Posterior vena cava (tissue), 2 donors: ENCODE measurements around the gene RPS6KA2. TPM values are rescaled to one million over a fixed set of nuclear protein-coding genes. Genes with fewer than 3 reads are reported as not detected.

Experiments
- DNase-seq: peaks from one replicate; pipeline ENCODE4 v3.0.0-alpha.2; 2020; ENCODE audit warnings: low spot score
- intact Hi-C, 2 donors: fragments of 100-400 bp; cut with DNase I; formaldehyde crosslinking; loops; one replicate each; pipeline versions ENCODE4 v1.14.1 to v1.14.2; 2022 to 2023
- long read RNA-seq, 2 donors: library from polyadenylated mRNA; unstranded; transcript quantifications; one replicate each; pipeline ENCODE4 v2.0.0, GENCODE V29; 2020 to 2021
- total RNA-seq, 2 donors: library from RNA; stranded (reverse); fragmentation: NEBNext Ultra II Directional; extraction: Animal tissue kit (Norgen Biotek cat#: 25700); gene quantifications; one replicate each; pipeline ENCODE4 v1.2.1, GENCODE V29; 2021
- donor health status: DM: yes; HTN: yes; CAD: no.
- donor health status: DM: yes; HTN: yes; CAD: no.

Gene RPS6KA2
- total RNA-seq: 10 to 100 TPM; 34.0 to 43.4 TPM
- long read RNA-seq, donor 1, full-length matches to known transcripts: 6 of 45 reads
- long read RNA-seq, donor 1, partial matches to known transcripts: 7 of 45 reads
- long read RNA-seq, donor 1, other reads (novel, unspliced or antisense): 32 of 45 reads
- long read RNA-seq, donor 2, full-length matches to known transcripts: 2 of 78 reads
- long read RNA-seq, donor 2, partial matches to known transcripts: 66 of 78 reads
- long read RNA-seq, donor 2, other reads (novel, unspliced or antisense): 10 of 78 reads

- intact Hi-C loops: no loop called here
- DNase-seq: peak; percentile 100
Observed at GRCh38 chr6:166627033-166627874, at the start of gene RPS6KA2. RPS6KA2 (minus strand) TSS chr6:166627251; CDS start chr6:166627019, 232 bp downstream.

DNA sequence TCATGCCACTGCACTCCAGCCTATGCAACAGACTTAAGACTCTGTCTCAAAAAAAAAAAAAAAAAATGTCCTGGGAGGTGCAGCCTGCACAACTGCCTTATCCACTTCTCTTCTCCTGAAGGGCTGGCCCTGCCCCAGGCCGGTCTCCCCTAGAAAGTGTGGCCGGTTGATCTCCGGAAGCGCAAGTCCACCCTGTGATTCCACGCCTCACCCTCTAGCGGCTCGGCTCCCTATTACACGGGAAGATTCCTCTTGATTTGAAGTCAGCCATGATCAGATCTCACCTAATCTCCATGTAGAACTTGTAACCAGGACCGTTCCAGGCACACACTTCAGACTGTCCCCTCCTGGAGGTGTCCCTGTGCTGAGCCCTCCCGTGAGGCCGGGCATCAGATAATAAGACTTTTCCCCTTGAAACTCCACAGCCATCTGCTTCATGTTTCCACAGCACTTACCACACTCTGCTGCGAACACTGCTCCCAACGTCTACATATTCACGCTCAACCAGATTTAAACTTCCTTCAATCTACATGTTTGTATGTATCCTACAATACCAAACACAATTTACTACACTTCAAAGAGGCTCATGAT lies 49.3 kb upstream of the RPS6KA2 start:
- intact Hi-C loops: no loop called here
- no peak for DNase-seq

- no peak for DNase-seq
- intact Hi-C loops: no loop called here
Observed at GRCh38 chr6:166675736-166676135, 48.7 kb upstream of the RPS6KA2 start.

GRCh38 chr6:166673309-166673708 lies 46.3 kb upstream of the RPS6KA2 start:
- intact Hi-C loops: no loop called here
- no peak for DNase-seq

GRCh38 chr6:166672624-166673206 lies 45.7 kb upstream of the RPS6KA2 start:
- intact Hi-C loops: no loop called here

GRCh38 chr6:166672146-166672545 lies 45.1 kb upstream of the RPS6KA2 start:
- intact Hi-C loops: no loop called here
- no peak for DNase-seq

More at GRCh38 chr6:166672624-166673206, 45.7 kb upstream of the RPS6KA2 start:
- DNase-seq: no peak

GRCh38 chr6:166671434-166672081 lies 44.5 kb upstream of the RPS6KA2 start:
- intact Hi-C loops: no loop called here
- no peak for DNase-seq

DNA sequence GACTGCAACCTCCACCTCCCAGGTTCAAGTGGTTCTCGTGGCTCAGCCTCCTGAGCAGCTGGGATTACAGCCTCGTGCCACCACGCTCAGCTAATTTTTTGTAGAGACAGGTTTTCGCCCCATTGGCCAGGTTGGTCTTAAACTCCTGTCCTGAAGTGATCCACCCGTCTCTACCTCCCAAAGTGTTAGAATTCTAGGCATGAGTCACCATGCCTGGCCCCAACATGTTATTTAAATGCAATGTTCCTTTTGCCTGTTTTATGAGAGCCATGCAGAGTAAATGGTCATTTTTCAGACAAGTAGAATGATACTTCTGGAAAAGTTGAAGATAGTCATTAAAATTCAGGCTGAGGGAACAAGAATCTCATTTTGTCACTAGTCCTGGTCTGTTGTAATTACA lies 43.8 kb upstream of the RPS6KA2 start:
- intact Hi-C loops: no loop called here
- DNase-seq: no peak

DNA sequence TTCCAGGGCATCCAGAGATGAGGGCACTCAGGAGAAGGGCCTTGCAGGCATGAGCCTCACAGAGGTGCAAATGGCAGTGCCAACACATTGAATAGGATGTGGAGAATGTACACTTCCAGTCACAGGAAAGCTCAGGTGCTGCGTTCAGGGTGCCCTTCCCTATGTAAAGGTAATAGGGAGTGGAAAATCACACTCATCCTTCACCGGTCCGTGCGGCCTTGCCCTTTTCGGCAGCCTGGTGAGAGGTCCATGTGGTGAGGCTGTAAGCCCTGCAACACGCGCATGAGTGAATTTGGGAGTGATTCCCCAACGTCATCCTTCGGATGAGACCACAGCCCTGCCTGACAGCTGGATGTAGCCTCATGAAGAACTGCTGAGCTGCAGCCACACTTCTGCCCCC lies 43.0 kb upstream of the RPS6KA2 start:
- intact Hi-C loops: no loop called here
- DNase-seq: no peak

- intact Hi-C loops: no loop called here
- DNase-seq: no peak
Observed at GRCh38 chr6:166667796-166668610, 41.0 kb upstream of the RPS6KA2 start.

DNA sequence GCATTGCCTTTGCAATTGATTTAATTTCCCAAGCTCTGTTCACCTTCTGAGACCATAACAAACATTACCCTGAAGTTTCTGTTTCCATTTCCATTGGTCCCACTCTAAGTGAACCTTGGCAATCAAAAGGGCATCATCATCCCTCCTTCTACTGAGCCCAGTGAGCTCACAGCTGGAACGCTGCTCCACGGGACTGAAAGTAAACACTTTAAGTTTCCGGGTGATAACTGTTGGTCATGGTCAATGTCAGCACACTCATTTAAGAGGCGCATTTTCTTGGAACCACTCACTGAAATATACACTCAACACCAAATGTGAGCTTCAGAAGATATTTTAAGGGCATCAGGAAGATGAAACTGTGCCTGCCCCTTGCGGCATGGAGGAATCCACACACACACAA lies 37.1 kb upstream of the RPS6KA2 start:
- DNase-seq: no peak
- intact Hi-C loops: no loop called here

- intact Hi-C loops: no loop called here
- no peak for DNase-seq
Observed at GRCh38 chr6:166663568-166663967, 36.5 kb upstream of the RPS6KA2 start.

DNA sequence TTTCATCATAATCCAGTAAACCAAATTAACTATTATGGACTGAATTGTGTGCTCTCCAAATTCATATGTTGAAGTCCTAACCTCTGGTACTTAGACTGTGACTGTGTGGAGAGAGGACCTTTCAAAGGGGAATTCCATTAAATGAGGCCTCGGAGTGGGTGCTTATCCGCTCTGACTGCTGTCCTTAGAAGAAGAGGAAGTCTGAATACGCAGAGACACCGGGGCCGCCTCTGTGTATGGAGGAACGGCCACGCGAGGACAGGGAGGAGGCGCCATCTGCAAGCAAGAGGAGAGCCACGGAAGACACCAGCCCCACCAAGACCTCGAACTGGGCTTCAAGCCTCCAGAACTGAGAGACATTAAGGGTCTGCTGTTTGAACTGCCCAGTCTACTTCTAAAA lies 35.6 kb upstream of the RPS6KA2 start:
- no peak for DNase-seq
- intact Hi-C loops: no loop called here

DNA sequence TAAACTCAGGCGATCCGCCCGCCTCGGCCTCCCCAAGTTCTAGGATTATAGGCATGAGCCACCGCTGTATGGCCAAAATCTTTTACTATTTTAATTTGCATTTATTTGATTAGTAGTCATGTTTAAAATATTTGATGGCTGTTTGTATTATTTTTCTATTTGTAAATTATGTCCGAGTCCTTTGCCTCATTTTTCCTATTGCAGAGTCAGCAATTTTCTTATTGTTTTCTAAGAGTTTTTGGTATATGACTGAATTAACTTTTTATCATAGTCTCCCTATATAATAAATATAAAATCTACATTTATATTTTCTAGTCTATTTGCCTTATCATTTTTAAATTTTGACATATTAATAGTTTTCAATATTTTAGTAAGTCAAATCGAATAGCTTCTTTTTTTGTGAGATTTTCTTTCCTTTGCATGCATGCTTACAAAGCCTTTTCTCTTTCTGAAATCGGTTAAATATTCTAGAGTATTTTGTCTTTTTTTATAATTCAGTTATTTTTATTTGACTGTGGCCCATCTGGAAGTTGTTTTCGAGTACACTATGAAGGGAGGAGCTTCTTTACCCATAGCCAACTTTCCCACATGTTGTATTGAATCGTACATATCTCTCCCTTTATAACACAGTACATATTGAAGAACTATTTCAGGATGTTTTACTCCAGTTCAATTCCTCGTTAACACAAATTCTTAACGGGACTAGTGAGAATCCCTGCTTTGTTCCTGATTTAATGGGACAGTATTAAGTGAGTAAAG lies 34.5 kb upstream of the RPS6KA2 start:
- DNase-seq: no peak
- intact Hi-C loops: no loop called here

DNA sequence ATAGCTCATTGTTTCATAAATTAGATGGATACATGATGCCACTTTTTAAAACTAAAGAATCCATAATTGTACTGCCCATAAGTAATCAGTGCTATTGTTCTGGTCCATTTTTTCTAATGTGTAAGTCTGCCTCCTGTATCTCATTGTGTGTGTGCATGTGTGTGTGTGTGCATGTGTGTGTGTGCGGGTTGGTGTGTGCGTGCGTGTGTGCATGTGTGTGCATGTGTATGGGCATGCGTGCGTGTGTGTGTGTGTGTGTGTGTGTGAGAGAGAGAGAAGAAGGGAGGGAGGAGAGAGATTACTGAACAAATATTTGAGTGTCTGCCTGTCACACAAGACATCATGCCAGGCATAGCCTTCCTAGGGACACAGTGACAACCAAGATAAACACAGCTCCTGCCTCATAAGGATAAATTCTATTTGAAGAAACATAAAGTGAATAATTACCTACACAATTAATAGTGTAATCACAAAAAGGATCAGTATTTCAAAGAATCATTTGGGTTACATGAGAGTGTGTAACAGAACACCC lies 33.2 kb upstream of the RPS6KA2 start:
- no peak for DNase-seq
- intact Hi-C loops: no loop called here

DNA sequence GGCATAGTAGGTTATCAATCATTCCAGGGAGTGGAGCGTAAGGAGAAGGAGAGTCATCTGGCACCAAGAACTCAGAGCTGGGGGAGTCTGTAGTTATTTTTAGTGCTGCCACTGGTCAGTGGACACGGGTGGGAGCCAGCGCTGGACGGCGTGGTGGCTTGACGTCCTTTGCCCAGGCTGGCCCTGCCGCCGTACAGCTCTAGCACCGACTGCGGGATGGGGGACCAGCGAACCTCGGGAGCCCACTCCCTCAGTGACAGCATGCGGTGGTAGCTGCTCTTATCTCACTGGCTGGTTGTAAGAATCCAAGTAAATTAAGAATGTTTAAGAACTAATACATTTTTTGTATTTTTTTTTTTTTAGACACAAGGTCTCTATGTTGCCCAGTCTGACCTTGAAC lies 32.5 kb upstream of the RPS6KA2 start:
- intact Hi-C loops: no loop called here
- no peak for DNase-seq

DNA sequence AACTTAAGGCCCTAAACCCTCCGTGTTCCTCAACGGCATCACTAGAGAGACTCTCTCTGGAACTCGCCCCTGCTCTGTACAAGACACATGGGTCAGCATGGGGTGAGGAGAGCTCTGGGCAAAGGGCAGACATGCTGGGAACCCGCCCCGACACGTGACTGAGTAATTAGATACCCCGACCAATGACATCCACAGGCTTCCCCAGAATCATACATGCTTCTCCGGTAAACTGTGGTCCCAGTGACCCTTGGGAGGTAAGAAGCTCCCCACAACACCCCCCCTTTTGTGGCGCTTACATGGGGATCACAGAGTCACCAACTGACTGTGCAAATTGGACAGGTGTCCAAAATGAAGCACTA lies 31.7 kb upstream of the RPS6KA2 start:
- no peak for DNase-seq
- intact Hi-C loops: no loop called here
